ENCODE data around the gene STXBP6. TPM values are rescaled to one million over a fixed set of nuclear protein-coding genes. Genes with fewer than 3 reads are reported as not detected.

The STXBP6 gene
- total RNA-seq, 1 donor from 2014 or later, result 0.63 TPM

DNA sequence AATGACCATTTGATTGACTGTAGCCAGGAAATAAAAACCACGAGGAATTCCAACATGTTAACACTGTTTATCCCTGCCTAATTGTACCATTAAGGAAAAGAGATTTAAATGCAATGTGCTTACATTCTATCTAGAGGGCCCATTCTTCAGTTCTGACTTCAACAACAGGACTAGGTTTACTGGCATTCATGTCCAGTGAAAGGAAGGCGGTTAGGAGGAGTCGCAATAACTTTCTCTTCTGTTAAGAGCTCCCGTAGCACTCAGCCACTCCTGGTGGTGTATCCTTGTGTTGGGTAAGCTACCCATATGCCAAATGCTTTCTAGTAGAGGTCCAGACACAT lies 154.7 kb downstream of the STXBP6 start:
- TF ChIP-seq, protein P1, sequence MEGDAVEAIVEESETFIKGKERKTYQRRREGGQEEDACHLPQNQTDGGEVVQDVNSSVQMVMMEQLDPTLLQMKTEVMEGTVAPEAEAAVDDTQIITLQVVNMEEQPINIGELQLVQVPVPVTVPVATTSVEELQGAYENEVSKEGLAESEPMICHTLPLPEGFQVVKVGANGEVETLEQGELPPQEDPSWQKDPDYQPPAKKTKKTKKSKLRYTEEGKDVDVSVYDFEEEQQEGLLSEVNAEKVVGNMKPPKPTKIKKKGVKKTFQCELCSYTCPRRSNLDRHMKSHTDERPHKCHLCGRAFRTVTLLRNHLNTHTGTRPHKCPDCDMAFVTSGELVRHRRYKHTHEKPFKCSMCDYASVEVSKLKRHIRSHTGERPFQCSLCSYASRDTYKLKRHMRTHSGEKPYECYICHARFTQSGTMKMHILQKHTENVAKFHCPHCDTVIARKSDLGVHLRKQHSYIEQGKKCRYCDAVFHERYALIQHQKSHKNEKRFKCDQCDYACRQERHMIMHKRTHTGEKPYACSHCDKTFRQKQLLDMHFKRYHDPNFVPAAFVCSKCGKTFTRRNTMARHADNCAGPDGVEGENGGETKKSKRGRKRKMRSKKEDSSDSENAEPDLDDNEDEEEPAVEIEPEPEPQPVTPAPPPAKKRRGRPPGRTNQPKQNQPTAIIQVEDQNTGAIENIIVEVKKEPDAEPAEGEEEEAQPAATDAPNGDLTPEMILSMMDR (conservative IDR thresholded peaks at IDR 0.05; ENCODE audit: low read depth, low read length), result no peak
- no peak overlapping the region for H3K4me3 ChIP-seq (ENCODE audit: low read depth, low read length)
- no peak for DNase-seq (ENCODE audit: low read depth)

DNA sequence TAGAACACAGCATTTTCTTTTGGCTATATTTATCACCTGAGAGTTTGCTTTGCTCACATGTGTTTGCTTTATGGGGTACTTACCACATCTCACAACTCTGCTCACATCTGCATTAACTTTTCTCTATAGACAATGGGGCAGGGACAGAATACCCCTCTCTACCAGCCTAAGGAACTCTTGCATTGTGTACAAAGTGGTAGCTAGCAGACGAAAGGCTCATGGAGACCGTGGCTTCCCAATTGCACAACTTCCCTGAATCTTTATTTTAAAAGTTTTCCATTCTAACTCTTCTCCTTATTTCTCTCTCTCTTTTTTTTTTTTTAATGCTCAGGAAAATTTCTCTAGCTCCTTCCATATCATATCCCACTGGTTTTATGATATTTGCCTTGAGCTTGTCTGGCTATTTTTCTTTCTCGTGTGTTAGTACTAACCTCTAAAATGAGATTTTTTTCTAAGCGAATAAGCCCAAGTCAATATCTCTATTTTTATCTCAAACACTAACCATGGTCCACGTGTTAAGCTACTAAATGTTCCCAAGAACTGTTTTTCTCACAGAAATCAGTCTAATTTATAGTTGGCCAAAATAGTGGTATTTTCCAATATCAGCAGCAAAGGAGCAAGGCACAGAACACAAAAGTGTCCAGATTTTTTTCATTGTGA lies 155.2 kb downstream of the STXBP6 start:
- no peak overlapping the region for H3K4me3 ChIP-seq (ENCODE audit: low read depth, low read length)
- TF ChIP-seq, protein P1 (conservative IDR thresholded peaks at IDR 0.05; ENCODE audit: low read depth, low read length), result no peak
- DNase-seq (ENCODE audit: low read depth), result no peak

DNA sequence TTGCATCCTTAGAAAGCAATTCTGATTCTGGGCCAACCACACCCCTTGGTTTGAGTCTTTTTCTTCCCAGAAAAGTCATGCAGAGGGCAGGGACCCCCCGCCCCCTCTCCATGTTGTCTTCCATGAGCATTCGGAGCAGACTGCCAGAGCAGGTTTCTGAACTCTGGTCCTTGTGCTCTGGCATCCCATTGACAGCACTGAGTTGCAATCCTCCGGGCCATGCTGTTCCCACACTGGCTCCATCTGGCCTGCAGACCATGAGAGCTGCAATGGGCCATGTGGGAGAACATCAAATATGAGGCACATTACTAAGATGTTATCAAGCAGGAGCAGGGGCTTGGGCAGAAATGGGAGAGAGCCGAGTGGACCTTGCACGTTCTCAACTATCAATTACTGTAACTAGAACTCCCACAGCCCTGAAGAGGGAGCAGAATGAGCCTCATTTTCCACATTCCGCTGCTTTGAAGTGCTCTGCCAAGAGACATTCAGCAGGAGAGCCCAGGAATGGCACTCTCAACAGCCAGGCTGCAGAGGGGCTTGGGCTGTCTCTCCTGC lies 157.4 kb downstream of the STXBP6 start:
- no peak overlapping the region for H3K4me3 ChIP-seq (ENCODE audit: low read depth, low read length)
- DNase-seq (ENCODE audit: low read depth), result no peak
- TF ChIP-seq, protein P1 (conservative IDR thresholded peaks at IDR 0.05; ENCODE audit: low read depth, low read length), result no peak

DNA sequence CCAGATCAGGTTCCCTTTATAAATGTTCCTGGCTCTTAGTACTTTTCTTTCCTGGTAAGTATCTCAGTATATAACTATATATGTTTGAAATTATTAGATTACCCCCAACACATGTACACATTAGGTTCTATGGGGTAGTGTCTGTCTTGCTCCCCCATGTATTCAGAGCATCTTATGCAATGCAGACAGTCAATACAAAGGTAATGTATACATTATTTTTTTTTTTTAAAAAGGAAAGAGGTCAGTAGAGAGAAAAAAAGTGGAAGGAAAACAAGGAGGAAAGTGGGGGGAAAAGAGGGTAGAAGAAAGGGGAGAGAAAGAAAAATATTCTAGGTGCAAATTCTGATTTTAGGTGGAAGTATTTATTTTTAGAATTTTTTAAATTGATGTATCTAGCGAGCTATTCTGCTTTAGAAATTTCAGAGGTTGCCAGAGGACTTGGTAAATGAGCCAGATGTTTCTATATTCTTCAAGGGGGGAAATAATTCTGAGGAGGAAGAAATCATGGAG lies 157.9 kb downstream of the STXBP6 start:
- no peak for DNase-seq (ENCODE audit: low read depth)
- no peak overlapping the region for H3K4me3 ChIP-seq (ENCODE audit: low read depth, low read length)
- TF ChIP-seq, protein P1 (conservative IDR thresholded peaks at IDR 0.05; ENCODE audit: low read depth, low read length), result no peak

DNA sequence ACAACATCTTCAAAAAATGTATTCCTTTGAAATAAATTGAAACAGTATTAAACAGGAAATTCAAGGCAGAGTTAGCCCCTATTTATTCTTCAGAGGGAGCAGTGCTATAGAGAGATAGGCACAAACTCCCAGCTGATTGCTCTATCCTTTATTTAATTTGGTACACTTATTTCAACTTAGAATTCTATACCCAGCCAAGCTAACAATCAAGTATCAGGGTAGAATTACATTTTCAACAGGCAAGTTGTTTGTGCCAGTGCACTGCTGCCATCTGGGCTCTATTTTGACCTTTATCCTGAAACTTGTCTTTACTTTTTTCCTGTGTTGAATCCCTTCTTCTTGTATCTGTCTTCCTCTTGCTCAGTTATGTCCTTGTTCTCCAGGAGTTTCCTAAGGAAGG lies 159.2 kb downstream of the STXBP6 start:
- no peak overlapping the region for H3K4me3 ChIP-seq (ENCODE audit: low read depth, low read length)
- DNase-seq (ENCODE audit: low read depth), result no peak

DNA sequence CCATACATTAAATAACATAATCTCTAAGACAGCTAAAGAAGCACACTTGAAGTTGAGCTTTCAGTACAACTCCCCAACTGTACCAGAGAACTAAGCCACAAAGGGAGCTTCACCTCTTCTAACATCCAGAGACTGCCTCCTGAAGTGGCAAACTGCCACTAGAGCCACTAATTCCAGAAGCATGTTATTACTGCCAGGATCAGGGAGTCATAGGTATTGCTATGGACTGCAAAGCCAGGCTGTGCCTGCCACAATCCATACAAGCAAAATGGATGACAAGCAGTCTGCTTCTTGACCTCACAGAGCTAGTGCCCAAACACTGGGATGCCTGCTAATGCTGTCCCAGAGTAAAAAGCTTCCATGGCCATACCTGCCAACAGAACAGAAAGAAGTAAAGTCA lies 160.1 kb downstream of the STXBP6 start:
- DNase-seq (ENCODE audit: low read depth), result no peak
- H3K4me3 ChIP-seq (ENCODE audit: low read depth, low read length), result no peak overlapping the region
- TF ChIP-seq, protein P1 (conservative IDR thresholded peaks at IDR 0.05; ENCODE audit: low read depth, low read length), result no peak

More for the DNA sequence above, 159.2 kb downstream of the STXBP6 start:
- TF ChIP-seq, protein P1 (conservative IDR thresholded peaks at IDR 0.05; ENCODE audit: low read depth, low read length), result no peak

DNA sequence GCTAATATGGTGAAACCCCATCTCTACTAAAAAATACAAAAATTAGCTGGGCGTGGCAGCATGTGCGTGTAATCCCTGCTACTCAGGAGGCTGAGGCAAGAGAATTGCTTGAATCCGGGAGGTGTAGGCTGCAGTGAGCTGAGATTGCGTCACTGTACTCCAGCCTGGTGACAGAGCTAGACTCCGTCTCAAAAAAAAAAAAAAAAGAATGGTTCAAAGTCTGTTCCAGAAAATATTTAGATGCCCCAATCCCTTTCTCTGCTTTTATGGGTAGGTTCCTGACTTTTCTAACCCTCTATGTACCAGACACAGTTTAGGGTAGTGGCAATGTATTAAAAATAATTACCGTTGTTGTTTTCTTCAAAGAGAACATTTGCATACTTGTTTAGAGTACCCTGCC lies 161.4 kb downstream of the STXBP6 start:
- TF ChIP-seq, protein P1 (conservative IDR thresholded peaks at IDR 0.05; ENCODE audit: low read depth, low read length), result no peak
- no peak for DNase-seq (ENCODE audit: low read depth)
- H3K4me3 ChIP-seq (ENCODE audit: low read depth, low read length), result no peak overlapping the region
